Measurements from ENCODE around the gene PIBF1. TPM values are rescaled to one million over a fixed set of nuclear protein-coding genes. Genes with fewer than 3 reads are reported as not detected.
"Not testable (repeated sequence)": the region's sequence is repeated elsewhere in the genome, so short reads cannot be mapped to it uniquely, and the experiment has no call there.

Gene PIBF1
- total RNA-seq, 1 experiment from 2014 or later = 31.5 TPM

GRCh38 chr13:73000027-73000674, 218.2 kb downstream of the PIBF1 start:
- peak; percentile 40 for DNase-seq (ENCODE audit: low read depth)

- no peak for DNase-seq (ENCODE audit: low read depth)
Observed at GRCh38 chr13:73001971-73002370, 220.0 kb downstream of the PIBF1 start.

- no peak for DNase-seq (ENCODE audit: low read depth)
Observed at GRCh38 chr13:73011751-73012150, 229.8 kb downstream of the PIBF1 start.

- DNase-seq (ENCODE audit: low read depth) = no peak
Observed at GRCh38 chr13:73015805-73016204, 233.9 kb downstream of the PIBF1 start.

- DNase-seq (ENCODE audit: low read depth) = no peak
Observed at GRCh38 chr13:73018336-73018735, 236.4 kb downstream of the PIBF1 start.

GRCh38 chr13:73025217-73026012, 243.5 kb downstream of the PIBF1 start:
- DNase-seq (ENCODE audit: low read depth) = peak; percentile 39

GRCh38 chr13:73034901-73035300, 253.0 kb downstream of the PIBF1 start:
- DNase-seq (ENCODE audit: low read depth) = no peak

- DNase-seq (ENCODE audit: low read depth) = no peak
Observed at GRCh38 chr13:73035660-73036059, 253.7 kb downstream of the PIBF1 start.

GRCh38 chr13:73036566-73036965, 254.6 kb downstream of the PIBF1 start:
- DNase-seq (ENCODE audit: low read depth) = no peak

- DNase-seq (ENCODE audit: low read depth) = no peak
Observed at GRCh38 chr13:73038064-73038463, 256.1 kb downstream of the PIBF1 start.

- DNase-seq (ENCODE audit: low read depth) = no peak
Observed at GRCh38 chr13:73039201-73040108, 257.5 kb downstream of the PIBF1 start.

GRCh38 chr13:73040484-73040883, 258.6 kb downstream of the PIBF1 start:
- no peak for DNase-seq (ENCODE audit: low read depth)

- no peak for DNase-seq (ENCODE audit: low read depth)
Observed at GRCh38 chr13:73040968-73041596, 259.1 kb downstream of the PIBF1 start.

GRCh38 chr13:73045031-73045430, 263.1 kb downstream of the PIBF1 start:
- no peak for DNase-seq (ENCODE audit: low read depth)

GRCh38 chr13:73048615-73049014, 266.7 kb downstream of the PIBF1 start:
- not testable (repeated sequence) for DNase-seq (ENCODE audit: low read depth)

- DNase-seq (ENCODE audit: low read depth) = no peak
Observed at GRCh38 chr13:73054712-73055111, 272.8 kb downstream of the PIBF1 start.

- peak; percentile 77 for DNase-seq (ENCODE audit: low read depth)
Observed at GRCh38 chr13:73055813-73056564, 274.1 kb downstream of the PIBF1 start.

- no peak for DNase-seq (ENCODE audit: low read depth)
Observed at GRCh38 chr13:73056565-73056962, 274.6 kb downstream of the PIBF1 start.

GRCh38 chr13:73057284-73058063, 275.5 kb downstream of the PIBF1 start:
- no peak for DNase-seq (ENCODE audit: low read depth)

GRCh38 chr13:73058064-73058313, 276.1 kb downstream of the PIBF1 start:
- DNase-seq (ENCODE audit: low read depth) = no peak

All from HT1080 (cell line).